ENCODE measurements around the gene DCST1.
A peak's percentile ranks its signal among the peaks of the same experiment; 100 is the strongest.

The DCST1 gene

DNA sequence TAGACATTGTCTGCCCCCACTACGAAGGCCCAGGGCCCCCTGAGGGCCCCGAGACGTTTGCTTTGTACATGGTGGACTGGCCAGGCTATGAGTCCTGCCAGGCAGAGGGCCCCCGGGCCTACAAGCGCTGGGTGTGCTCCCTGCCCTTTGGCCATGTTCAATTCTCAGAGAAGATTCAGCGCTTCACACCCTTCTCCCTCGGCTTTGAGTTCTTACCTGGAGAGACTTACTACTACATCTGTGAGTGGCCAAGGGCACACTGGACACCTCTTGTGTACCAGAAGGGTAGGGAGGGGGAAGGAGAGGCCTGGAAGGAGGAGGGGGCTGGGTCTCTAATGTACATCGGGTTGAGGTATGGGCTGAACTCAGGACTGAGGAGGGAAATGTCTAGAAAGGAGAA is 33.2 kb downstream of the DCST1 start:
- no peak overlapping the region for H3K9ac ChIP-seq (ENCODE audit: insufficient read length, low read depth)
- DNase-seq (ENCODE audit: low read depth, low spot score): no peak
- no peak overlapping the region for H3K4me3 ChIP-seq (ENCODE audit: insufficient read length, low read depth)
- H3K36me3 ChIP-seq (ENCODE audit: insufficient read depth, insufficient read length, low read length): peaks cover 44% of the 10 kb centered on the region
- TF ChIP-seq SUZ12 (IDR thresholded peaks at IDR 0.05; ENCODE audit: extremely low read depth, insufficient read depth, insufficient read length): no peak
- TF ChIP-seq ZNF274 (IDR thresholded peaks at IDR 0.05; ENCODE audit: low read depth, low read length): no peak
- TF ChIP-seq YY1 (IDR thresholded peaks at IDR 0.05; ENCODE audit: insufficient read depth, insufficient read length): no peak
- H3K9me3 ChIP-seq (ENCODE audit: insufficient read depth, low read length): no peaks in the 10 kb centered on the region
- peaks cover 6% of the 10 kb centered on the region for H3K27me3 ChIP-seq (ENCODE audit: insufficient read depth, insufficient read length)
- peaks cover 40% of the 10 kb centered on the region for H3K4me1 ChIP-seq (ENCODE audit: insufficient read depth, insufficient read length)

- Histone ChIP-seq H3K9me3 (ENCODE audit: insufficient read depth, low read length) (no peaks in the 10 kb centered on the region), H3K27me3 (ENCODE audit: insufficient read depth, insufficient read length) (no peaks in the 10 kb centered on the region), H3K36me3 (ENCODE audit: insufficient read depth, insufficient read length, low read length) (peaks cover 44% of the 10 kb centered on the region), H3K4me3 (ENCODE audit: insufficient read length, low read depth) (no peak overlapping the region), H3K9ac (ENCODE audit: insufficient read length, low read depth) (no peak overlapping the region), H3K4me1 (ENCODE audit: insufficient read depth, insufficient read length) (peaks cover 47% of the 10 kb centered on the region)
- DNase-seq (ENCODE audit: low read depth, low spot score): no peak
- no peak for TF ChIP-seq ZNF274 (IDR thresholded peaks at IDR 0.05; ENCODE audit: low read depth, low read length)
Measured at GRCh38 chr1:155068599-155068998, 35.0 kb downstream of the DCST1 start.

DNA sequence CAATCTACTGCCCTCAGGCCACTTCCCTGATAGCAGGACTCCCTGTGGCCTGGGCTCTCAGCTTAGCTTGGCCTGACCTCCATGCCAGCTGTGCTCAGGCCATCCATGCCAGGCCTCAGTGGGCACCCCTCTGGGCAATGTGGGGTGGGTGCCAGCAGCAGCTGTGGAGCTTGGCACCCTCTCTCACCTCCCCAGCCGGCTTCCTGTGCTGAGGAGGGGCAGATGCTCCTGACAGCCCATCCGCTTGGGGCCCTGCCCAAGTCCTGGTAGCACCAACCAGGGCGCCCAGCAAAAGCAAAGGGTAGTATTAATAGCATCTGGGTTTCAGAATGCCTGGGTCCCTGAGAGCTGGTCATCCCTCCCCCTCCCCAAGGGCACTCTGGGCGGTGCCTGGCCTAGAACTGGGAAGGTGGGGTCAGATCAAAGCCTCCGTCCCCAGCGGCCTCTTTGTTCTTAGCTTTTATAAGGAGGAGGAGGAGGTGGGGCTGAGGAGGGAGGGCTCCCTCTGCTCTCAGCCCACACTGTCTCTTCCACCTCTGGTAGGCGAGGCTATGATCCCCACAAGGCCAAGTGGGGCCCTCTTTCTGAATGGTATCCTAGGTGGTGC is 36.0 kb downstream of the DCST1 start:
- peaks cover 44% of the 10 kb centered on the region for H3K36me3 ChIP-seq (ENCODE audit: insufficient read depth, insufficient read length, low read length)
- H3K4me3 ChIP-seq (ENCODE audit: insufficient read length, low read depth): no peak overlapping the region
- no peak for DNase-seq (ENCODE audit: low read depth, low spot score)
- no peak overlapping the region for H3K9ac ChIP-seq (ENCODE audit: insufficient read length, low read depth)
- no peak for TF ChIP-seq YY1 (IDR thresholded peaks at IDR 0.05; ENCODE audit: insufficient read depth, insufficient read length)
- TF ChIP-seq ZNF274 (IDR thresholded peaks at IDR 0.05; ENCODE audit: low read depth, low read length): no peak
- no peak for TF ChIP-seq SUZ12 (IDR thresholded peaks at IDR 0.05; ENCODE audit: extremely low read depth, insufficient read depth, insufficient read length)
- H3K9me3 ChIP-seq (ENCODE audit: insufficient read depth, low read length): no peaks in the 10 kb centered on the region
- H3K4me1 ChIP-seq (ENCODE audit: insufficient read depth, insufficient read length): peaks cover 50% of the 10 kb centered on the region
- no peaks in the 10 kb centered on the region for H3K27me3 ChIP-seq (ENCODE audit: insufficient read depth, insufficient read length)

DNA sequence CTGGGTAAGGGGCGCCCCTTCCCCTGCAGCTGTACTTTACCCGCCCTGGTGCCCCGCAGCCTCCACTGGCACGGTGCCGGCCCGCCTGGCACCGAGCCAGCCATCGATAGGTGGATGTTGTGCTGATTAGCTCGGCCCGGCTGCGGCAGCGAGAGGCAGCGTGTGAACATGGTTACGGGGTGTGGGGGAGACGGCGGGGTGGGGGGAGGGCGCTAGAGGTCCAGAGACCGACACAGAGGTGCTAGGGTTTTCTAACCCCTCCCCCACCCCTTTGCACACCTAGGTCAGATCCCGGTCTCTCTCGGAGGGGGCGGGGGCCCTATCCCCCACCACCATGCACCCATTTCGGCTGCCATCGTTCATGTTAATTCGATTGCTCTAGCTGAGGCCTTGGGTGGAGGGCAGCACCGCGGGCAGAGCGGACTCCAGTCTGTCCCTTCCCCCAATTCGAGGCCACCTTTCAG is 36.6 kb downstream of the DCST1 start:
- H3K4me1 ChIP-seq (ENCODE audit: insufficient read depth, insufficient read length): peaks cover 46% of the 10 kb centered on the region
- H3K27me3 ChIP-seq (ENCODE audit: insufficient read depth, insufficient read length): no peaks in the 10 kb centered on the region
- H3K4me3 ChIP-seq (ENCODE audit: insufficient read length, low read depth): no peak overlapping the region
- H3K9ac ChIP-seq (ENCODE audit: insufficient read length, low read depth): peak overlapping the region; percentile 29
- no peak for TF ChIP-seq YY1 (IDR thresholded peaks at IDR 0.05; ENCODE audit: insufficient read depth, insufficient read length)
- no peak for TF ChIP-seq SUZ12 (IDR thresholded peaks at IDR 0.05; ENCODE audit: extremely low read depth, insufficient read depth, insufficient read length)
- no peak for TF ChIP-seq ZNF274 (IDR thresholded peaks at IDR 0.05; ENCODE audit: low read depth, low read length)
- peaks cover 40% of the 10 kb centered on the region for H3K36me3 ChIP-seq (ENCODE audit: insufficient read depth, insufficient read length, low read length)
- H3K9me3 ChIP-seq (ENCODE audit: insufficient read depth, low read length): no peaks in the 10 kb centered on the region
- DNase-seq (ENCODE audit: low read depth, low spot score): no peak

DNA sequence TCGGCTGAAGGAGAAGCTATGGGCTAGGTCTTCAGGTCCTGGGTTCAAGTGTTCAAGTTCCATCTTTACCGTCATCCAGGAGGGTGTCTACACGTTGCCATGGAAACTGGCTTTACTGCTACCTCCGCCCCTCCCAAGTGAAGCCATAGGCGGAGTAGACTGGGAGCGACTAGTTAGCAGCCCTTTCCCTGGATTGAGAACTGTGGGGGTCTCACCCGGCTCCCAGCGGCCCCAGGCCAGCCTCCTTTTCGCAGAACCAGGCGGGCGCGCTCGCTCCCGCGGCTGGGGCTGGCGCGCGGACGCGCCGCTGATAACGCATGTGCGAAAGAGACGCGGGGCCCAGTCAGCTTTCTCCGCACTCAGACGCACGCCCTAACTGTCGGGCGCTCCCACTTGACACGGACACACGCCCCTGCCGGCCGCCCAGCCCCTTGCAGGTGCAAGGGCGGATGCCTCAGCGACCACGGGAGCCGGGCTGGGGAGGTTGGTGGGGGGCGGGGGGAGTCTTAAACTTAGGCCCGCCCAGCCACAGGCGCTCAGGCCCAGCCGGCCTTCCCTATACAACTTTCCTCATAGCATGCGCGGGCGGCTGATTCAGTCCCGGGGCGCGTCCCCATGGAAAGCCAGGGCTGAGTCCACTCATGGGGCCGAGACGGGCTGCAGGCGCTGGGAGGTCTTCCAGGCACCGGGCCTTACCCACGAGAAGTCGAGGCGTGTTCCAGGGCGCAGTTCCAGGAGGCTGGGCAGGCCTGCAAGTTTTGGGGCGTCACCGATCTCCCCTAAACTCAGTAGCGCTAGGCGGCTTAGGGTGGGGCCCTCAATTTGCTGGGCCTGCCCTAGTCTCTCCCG is 37.3 kb downstream of the DCST1 start:
- Histone ChIP-seq H3K9me3 (ENCODE audit: insufficient read depth, low read length) (no peaks in the 10 kb centered on the region), H3K4me1 (ENCODE audit: insufficient read depth, insufficient read length) (peaks cover 45% of the 10 kb centered on the region), H3K4me3 (ENCODE audit: insufficient read length, low read depth) (no peak overlapping the region), H3K27me3 (ENCODE audit: insufficient read depth, insufficient read length) (no peaks in the 10 kb centered on the region), H3K9ac (ENCODE audit: insufficient read length, low read depth) (peak overlapping the region; percentile 53), H3K36me3 (ENCODE audit: insufficient read depth, insufficient read length, low read length) (peaks cover 38% of the 10 kb centered on the region)
- peak; percentile 90 for DNase-seq (ENCODE audit: low read depth, low spot score)
- no peak for TF ChIP-seq SUZ12 (IDR thresholded peaks at IDR 0.05; ENCODE audit: extremely low read depth, insufficient read depth, insufficient read length)
- no peak for TF ChIP-seq ZNF274 (IDR thresholded peaks at IDR 0.05; ENCODE audit: low read depth, low read length)
- no peak for TF ChIP-seq YY1 (IDR thresholded peaks at IDR 0.05; ENCODE audit: insufficient read depth, insufficient read length)

- Histone ChIP-seq H3K27me3 (ENCODE audit: insufficient read depth, insufficient read length) (no peaks in the 10 kb centered on the region), H3K9me3 (ENCODE audit: insufficient read depth, low read length) (no peaks in the 10 kb centered on the region), H3K36me3 (ENCODE audit: insufficient read depth, insufficient read length, low read length) (peaks cover 31% of the 10 kb centered on the region), H3K4me3 (ENCODE audit: insufficient read length, low read depth) (no peak overlapping the region), H3K9ac (ENCODE audit: insufficient read length, low read depth) (no peak overlapping the region), H3K4me1 (ENCODE audit: insufficient read depth, insufficient read length) (peaks cover 45% of the 10 kb centered on the region)
- no peak for DNase-seq (ENCODE audit: low read depth, low spot score)
- TF ChIP-seq YY1 (IDR thresholded peaks at IDR 0.05; ENCODE audit: insufficient read depth, insufficient read length): no peak
- TF ChIP-seq ZNF274 (IDR thresholded peaks at IDR 0.05; ENCODE audit: low read depth, low read length): no peak
- no peak for TF ChIP-seq SUZ12 (IDR thresholded peaks at IDR 0.05; ENCODE audit: extremely low read depth, insufficient read depth, insufficient read length)
Measured at GRCh38 chr1:155071701-155072100, 38.1 kb downstream of the DCST1 start.

DNA sequence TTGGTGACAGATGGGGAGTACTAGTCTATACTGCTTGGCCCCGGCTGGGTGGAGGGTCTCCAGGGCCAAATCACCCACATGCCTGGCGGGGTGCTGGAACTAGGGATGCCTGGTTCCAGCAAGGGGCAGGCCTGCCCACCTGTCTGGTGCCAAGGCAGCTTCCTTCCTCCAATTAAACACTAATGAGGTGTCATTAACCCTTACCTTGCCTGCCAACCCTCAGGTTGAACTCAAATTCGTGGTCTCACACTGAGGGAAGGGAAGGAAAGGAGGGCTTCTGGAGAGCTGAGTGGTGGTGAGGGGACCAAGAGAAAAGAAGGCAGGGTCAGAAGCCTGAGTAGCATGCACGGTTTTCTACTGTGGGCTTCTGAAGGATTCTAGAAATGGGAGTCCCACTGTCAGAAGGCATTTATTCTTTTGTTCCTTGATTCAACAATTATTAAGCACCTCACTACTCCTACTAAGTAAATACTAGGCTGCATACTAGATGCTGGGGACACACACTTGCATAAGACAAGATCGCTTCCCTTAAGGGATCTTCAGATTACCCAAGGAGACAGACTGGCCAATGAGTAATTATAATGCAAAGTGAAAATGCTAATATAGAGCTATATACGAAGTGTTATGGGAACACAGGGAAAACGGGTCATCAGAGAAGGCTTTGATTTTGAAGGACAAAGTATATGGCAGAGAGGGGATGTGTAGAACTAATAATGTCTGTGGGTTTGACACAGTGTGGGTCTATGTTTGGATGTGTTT is 39.1 kb downstream of the DCST1 start:
- no peak for DNase-seq (ENCODE audit: low read depth, low spot score)

More for the DNA sequence above, 39.1 kb downstream of the DCST1 start:
- Histone ChIP-seq H3K9me3 (ENCODE audit: insufficient read depth, low read length) (no peaks in the 10 kb centered on the region), H3K36me3 (ENCODE audit: insufficient read depth, insufficient read length, low read length) (peaks cover 23% of the 10 kb centered on the region), H3K4me3 (ENCODE audit: insufficient read length, low read depth) (no peak overlapping the region), H3K27me3 (ENCODE audit: insufficient read depth, insufficient read length) (peaks cover 6% of the 10 kb centered on the region), H3K4me1 (ENCODE audit: insufficient read depth, insufficient read length) (peaks cover 52% of the 10 kb centered on the region), H3K9ac (ENCODE audit: insufficient read length, low read depth) (no peak overlapping the region)
- no peak for TF ChIP-seq SUZ12 (IDR thresholded peaks at IDR 0.05; ENCODE audit: extremely low read depth, insufficient read depth, insufficient read length)
- no peak for TF ChIP-seq YY1 (IDR thresholded peaks at IDR 0.05; ENCODE audit: insufficient read depth, insufficient read length)
- no peak for TF ChIP-seq ZNF274 (IDR thresholded peaks at IDR 0.05; ENCODE audit: low read depth, low read length)
